Amniotic stem cell (primary cell): ENCODE data around the gene LOXL3.

Experiments
- DNase-seq: peaks from one replicate; lab custom pipeline; 2025; lab: John Stamatoyannopoulos, UW

LOXL3 gene

DNA sequence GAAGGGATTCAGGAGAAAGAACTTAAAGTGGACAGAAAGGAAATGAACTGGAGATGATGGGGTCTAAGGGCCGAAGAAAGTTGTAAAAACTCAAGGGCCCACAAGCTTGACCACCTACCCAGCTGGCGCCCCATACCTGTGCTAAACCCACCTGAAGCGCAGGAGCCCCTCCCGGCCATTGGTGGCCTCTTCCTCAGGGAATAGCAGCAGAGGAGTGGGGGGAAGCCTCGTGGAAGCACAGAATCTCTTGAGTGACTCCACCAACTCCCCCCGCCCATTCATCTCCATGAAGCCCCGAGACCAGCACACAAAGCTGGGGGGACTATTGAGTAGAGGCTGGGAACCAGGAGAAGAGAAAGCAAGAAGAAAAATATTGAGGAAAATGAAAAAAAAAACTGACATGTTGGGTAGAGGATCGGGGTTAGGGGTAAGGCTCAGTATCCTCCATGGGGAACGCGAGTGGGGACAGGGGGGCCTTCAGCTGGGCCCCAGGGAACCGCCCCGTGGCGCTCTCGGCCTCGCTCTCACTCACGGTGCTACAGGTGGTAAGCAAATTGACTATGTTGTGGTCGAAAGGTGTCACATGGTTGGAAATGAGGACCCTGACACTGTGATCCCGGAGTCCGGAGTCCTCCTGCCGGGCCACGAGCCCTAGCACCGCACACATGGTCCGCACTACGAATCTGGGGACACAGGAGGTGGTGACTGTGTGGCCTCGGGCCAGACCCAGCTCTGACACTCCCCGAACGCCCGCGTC lies 25.0 kb downstream of the LOXL3 start:
- no peak for DNase-seq

- no peak for DNase-seq
Observed at GRCh38 chr2:74527741-74528140, 26.0 kb downstream of the LOXL3 start.

DNA sequence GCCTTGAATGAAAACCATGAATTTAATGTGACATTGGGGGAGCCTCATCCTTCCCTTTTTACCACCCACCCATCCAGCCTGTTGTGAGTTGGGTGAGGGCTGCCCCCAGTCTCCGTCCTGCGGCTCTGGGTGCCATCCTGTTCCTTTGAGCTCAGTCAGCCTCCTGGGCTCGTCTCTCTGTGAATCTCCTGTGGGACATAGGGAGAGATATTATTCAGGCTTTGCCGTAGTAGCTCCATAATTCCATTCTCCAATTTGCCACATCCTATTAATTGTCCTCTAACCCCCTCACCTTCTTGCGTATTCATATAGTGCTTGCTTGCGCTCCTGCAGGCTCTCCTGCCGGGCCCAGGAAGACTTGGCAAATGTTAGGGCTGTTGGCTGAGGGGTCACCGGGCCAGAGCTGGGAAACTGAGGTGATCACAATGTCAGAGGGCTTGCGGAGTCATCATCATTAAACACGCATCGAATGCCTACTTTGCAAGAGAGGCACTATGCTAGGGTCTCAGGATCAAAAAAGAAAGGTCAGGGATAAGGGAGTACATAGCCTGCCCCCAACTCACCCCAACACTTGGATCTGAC lies 27.0 kb downstream of the LOXL3 start:
- DNase-seq = no peak

DNA sequence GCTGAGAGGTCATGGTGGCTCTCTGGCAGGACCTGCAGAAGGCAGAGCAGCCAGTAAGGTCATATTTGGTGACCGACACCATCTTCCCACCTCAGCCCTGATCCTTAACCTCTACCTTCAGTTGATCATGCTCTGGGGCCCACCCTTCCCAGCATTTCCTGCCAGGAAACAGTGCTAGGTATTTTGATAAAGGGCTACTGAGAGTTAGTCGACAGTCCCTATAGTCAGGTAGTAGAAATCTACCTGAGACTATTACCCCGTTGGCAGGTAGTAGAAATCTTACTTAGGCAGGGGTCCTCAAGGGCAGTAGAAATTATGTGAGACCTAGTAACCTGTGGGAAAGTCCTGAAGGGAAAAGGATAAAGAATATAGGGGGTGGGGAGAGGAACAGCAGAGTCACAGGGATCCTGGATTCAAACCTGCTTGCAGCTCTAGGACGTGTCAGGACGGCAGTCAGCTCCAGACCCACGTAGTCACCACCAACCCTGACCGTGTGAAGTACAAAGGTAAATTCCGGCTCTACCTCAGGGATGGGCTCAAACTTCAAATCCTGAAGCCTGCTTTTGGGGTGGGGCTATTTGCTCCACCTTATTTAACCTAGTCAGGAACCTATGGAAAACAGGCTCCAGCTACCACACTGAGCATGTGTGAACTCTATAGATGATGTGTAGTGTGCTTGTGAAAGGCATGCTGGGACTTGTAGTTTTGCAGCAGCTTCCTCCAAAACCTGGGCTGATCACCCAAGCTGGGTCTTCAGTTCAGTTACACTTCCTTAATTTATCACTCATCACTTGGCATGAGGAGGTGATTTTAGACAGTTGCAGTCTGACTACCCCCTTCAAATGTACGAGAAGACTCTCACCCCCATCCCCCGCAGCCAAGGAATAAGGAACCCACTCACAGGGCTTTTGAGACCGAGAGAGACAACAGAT lies 27.8 kb downstream of the LOXL3 start, which contains the start of gene DQX1:
TSS of gene DQX1 (minus strand) at position 515 of the 932 bp plus-strand sequence. CDS start at position 13, 502 bp downstream.
- no peak for DNase-seq

GRCh38 chr2:74524955-74525716 lies 28.6 kb downstream of the LOXL3 start:
- DNase-seq = no peak

- no peak for DNase-seq
Observed at GRCh38 chr2:74524005-74524404, 29.7 kb downstream of the LOXL3 start.

DNA sequence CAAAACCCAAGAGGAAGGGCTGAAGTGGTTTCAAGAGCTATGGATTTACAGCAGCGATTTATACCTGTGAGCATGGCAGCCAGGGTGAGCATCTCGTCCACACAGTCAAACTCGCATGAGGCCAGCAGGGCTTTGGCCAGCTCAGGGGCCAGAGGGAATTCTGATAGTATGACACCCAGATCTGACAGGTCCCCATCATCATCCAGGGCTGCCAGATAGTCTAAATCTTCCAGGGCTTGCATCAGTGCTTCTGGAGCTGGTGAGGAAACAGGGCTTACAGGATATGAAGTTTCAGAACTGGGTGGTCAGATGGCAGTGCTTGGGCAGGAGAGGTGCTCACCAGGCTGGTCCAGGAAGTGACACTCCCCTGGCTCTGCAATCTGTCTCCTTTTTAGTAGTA lies 31.2 kb downstream of the LOXL3 start:
- DNase-seq = no peak

DNA sequence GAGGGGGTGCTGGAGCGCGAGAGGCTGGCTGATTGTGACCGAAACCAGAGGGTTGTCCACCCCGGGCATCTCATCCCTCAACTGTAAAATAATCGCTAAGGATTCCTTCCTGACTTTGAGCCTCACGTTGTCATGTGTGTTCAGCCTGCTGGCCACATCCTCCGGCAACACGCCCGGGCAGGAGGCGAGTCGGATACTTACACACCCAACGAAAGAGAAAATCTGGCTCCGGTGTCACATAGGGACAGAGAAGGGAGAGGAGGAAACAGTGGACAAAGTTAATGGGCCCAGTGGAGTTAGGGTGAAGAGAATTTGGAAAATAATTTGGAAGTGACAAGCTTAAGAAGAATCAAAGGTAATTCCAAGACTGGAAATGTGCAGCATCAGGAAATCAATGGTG lies 37.1 kb downstream of the LOXL3 start:
- DNase-seq = no peak

- no peak for DNase-seq
Observed at GRCh38 chr2:74515981-74516633, 37.6 kb downstream of the LOXL3 start.

GRCh38 chr2:74515271-74515980 lies 38.3 kb downstream of the LOXL3 start:
- no peak for DNase-seq

- no peak for DNase-seq
Observed at GRCh38 chr2:74514368-74515270, 39.1 kb downstream of the LOXL3 start, which contains the start of gene TLX2. Gene TLX2 (plus strand): TSS chr2:74514450. CDS start chr2:74514807, 357 bp downstream.

- DNase-seq = no peak
Observed at GRCh38 chr2:74513605-74514367, 40.0 kb downstream of the LOXL3 start.

- no peak for DNase-seq
Observed at GRCh38 chr2:74512744-74513604, 40.8 kb downstream of the LOXL3 start.

GRCh38 chr2:74511104-74511989 lies 42.4 kb downstream of the LOXL3 start:
- no peak for DNase-seq

GRCh38 chr2:74510272-74510671 lies 43.5 kb downstream of the LOXL3 start:
- DNase-seq = no peak

- peak; percentile 12 for DNase-seq
Observed at GRCh38 chr2:74507926-74508520, 45.7 kb downstream of the LOXL3 start.
